HT-29 (cell line): Measurements from ENCODE around the gene RAC3. TPM values are rescaled to one million over a fixed set of nuclear protein-coding genes. Genes with fewer than 3 reads are reported as not detected.
A peak's percentile ranks its signal among the peaks of the same experiment; 100 is the strongest.

Source experiments
- DNase-seq: peaks from one replicate; pipeline ENCODE4 v3.0.0-alpha.2; 2015; ENCODE audit warnings: low spot score
- total RNA-seq: library from RNA; depleted of rRNA; stranded (reverse); fragments of >200 nt; shearing (Covaris generic); gene quantifications from 2 replicates; pipeline ENCODE4 v1.2.3, GENCODE V29; 2014

Gene RAC3
- total RNA-seq, 1 experiment from 2014 or later, result 71.3 TPM

- no peak for DNase-seq
These were observed 32.6 kb upstream of the RAC3 start for GRCh38 chr17:81998691-81999438.

- DNase-seq, result no peak
These were observed 31.9 kb upstream of the RAC3 start for GRCh38 chr17:81999587-81999975.

GRCh38 chr17:81999976-82000802 lies 31.3 kb upstream of the RAC3 start:
- DNase-seq, result peak; percentile 21

GRCh38 chr17:82000803-82001570 lies 30.5 kb upstream of the RAC3 start:
- DNase-seq, result no peak

GRCh38 chr17:82001571-82002056 lies 29.9 kb upstream of the RAC3 start:
- DNase-seq, result no peak

GRCh38 chr17:82003411-82004381 lies 27.8 kb upstream of the RAC3 start:
- DNase-seq, result peak; percentile 65

GRCh38 chr17:82004517-82005455 lies 26.7 kb upstream of the RAC3 start:
- no peak for DNase-seq

GRCh38 chr17:82005701-82006348 lies 25.7 kb upstream of the RAC3 start:
- DNase-seq, result no peak

GRCh38 chr17:82006468-82007227 lies 24.8 kb upstream of the RAC3 start:
- DNase-seq, result no peak

GRCh38 chr17:82007228-82007494 lies 24.3 kb upstream of the RAC3 start:
- DNase-seq, result no peak

- DNase-seq, result no peak
These were observed 23.8 kb upstream of the RAC3 start for GRCh38 chr17:82007495-82008257.

GRCh38 chr17:82008258-82008940 lies 23.1 kb upstream of the RAC3 start:
- DNase-seq, result no peak

- DNase-seq, result no peak
These were observed 22.5 kb upstream of the RAC3 start for GRCh38 chr17:82008941-82009405.

GRCh38 chr17:82009413-82009812 lies 22.1 kb upstream of the RAC3 start:
- DNase-seq, result no peak

GRCh38 chr17:82010575-82011525 lies 20.6 kb upstream of the RAC3 start:
- no peak for DNase-seq

- DNase-seq, result no peak
These were observed 19.8 kb upstream of the RAC3 start for GRCh38 chr17:82011617-82012187.
